OCI-LY1 (cell line): Measurements from ENCODE around the gene GPR176.

Experiments
- EZH2 ChIP-seq: fragments of 200-600 bp; sonication (generic), shearing (Covaris generic); IDR thresholded peaks from 2 replicates; pipeline ENCODE4 v1.8.0; 2017; ENCODE audit warnings: borderline replicate concordance, mixed run types, mild to moderate bottlenecking, antibody characterized with exemption, low read length, moderate library complexity, mixed read lengths
- TF ChIP-seq, protein P1 (sequence below): fragments of 200-600 bp; sonication (generic), shearing (Covaris generic); IDR thresholded peaks from 2 replicates; pipeline ENCODE4 v1.5.1; 2017; ENCODE audit warnings: mild to moderate bottlenecking, antibody characterized with exemption, low read length, moderate library complexity, mixed read lengths

DNA sequence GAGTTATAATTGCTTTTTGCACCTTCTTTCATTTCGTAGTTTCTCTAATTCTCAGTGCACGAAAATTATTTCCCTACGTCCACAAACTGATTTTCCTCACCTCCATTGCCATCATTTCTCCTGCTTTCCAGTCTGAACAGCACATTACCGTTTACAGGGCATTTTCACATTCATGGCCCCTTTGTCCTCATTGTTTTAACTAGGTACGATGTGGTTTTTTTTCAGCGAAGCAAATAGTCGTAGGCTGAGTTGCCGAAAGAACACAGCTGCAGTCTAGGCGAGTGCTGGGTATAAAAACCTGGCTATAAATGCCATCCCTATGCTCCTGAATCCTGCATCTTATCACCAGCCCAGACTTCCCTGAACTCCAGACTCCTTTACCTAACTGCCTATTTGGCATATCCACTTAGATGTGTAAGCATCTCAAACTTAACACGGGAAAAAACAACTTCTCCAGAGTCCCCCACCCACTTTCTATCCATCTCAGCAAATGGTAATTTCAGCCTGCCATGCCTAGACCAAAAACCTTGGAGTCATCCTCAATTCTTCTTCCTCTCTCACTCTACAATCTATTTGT, 136.7 kb downstream of the GPR176 start:
- TF ChIP-seq, protein P1, sequence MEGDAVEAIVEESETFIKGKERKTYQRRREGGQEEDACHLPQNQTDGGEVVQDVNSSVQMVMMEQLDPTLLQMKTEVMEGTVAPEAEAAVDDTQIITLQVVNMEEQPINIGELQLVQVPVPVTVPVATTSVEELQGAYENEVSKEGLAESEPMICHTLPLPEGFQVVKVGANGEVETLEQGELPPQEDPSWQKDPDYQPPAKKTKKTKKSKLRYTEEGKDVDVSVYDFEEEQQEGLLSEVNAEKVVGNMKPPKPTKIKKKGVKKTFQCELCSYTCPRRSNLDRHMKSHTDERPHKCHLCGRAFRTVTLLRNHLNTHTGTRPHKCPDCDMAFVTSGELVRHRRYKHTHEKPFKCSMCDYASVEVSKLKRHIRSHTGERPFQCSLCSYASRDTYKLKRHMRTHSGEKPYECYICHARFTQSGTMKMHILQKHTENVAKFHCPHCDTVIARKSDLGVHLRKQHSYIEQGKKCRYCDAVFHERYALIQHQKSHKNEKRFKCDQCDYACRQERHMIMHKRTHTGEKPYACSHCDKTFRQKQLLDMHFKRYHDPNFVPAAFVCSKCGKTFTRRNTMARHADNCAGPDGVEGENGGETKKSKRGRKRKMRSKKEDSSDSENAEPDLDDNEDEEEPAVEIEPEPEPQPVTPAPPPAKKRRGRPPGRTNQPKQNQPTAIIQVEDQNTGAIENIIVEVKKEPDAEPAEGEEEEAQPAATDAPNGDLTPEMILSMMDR = no peak
- TF ChIP-seq EZH2 = no peak
